GM12892 (cell line): ENCODE measurements around the gene PRR32.

Experiments
- POLR2A ChIP-seq: IDR thresholded peaks from 2 replicates; pipeline ENCODE4 v1.6.1; 2011; ENCODE audit warnings: low read depth, low read length, control low read depth
- POLR2AphosphoS5 ChIP-seq: IDR thresholded peaks from 2 replicates; pipeline ENCODE4 v1.6.1; 2011; ENCODE audit warnings: low read depth, low read length, control low read depth
- TAF1 ChIP-seq: IDR thresholded peaks from 2 replicates; pipeline ENCODE4 v1.6.1; 2011; ENCODE audit warnings: low read depth, mild to moderate bottlenecking, control low read depth, low read length, borderline replicate concordance

DNA sequence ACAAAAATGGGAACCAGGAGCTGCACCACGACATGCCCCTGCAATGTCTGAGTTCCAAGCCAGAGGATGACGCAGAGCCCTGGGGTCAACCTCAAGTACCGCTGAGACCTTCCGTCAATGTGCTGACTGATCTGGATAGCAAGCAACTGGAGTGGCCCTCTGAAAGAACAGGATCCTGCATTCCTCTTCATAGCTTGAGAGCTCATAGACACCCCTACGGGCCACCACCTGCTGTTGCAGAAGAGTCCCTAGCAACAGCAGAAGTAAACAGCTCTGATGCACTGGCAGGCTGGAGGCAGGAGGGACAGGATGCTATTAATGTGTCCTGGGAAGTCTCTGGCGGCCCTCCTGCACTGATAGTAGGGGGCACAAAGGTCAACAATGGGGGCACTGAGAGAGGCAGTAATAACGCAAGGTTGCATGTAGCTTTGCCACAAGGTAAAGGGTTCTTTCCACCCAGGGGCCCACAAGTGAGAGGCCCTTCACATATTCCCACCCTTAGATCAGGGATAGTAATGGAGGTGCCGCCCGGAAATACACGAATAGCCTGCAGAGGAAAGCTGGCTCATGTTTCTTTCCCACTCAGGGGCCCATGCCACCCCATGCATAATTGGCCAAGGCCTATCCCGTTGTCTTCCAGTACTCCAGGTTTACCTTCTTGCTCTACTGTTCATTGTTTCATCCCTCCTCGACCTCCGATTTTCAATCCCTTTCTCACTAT is 1.3 kb downstream of the PRR32 start:
- TF ChIP-seq POLR2A: no peak
- no peak for TF ChIP-seq POLR2AphosphoS5
- TF ChIP-seq TAF1: no peak
